GM10266 (cell line): ENCODE results near the gene ADAMTS17.

Experiments used
- DNase-seq: peaks from one replicate; pipeline ENCODE4 v3.0.0; 2012; ENCODE audit errors: extremely low spot score
- CTCF ChIP-seq: IDR thresholded peaks from 2 replicates; pipeline ENCODE4 v1.5.1; 2012; ENCODE audit warnings: mild to moderate bottlenecking, low read depth; ENCODE audit not compliant: control insufficient read depth, insufficient read depth; ENCODE audit errors: missing control alignments

ADAMTS17 gene

GRCh38 chr15:99956820-99957641 is 384.7 kb downstream of the ADAMTS17 start:
- TF ChIP-seq CTCF: no peak
- no peak for DNase-seq

- TF ChIP-seq CTCF: no peak
- no peak for DNase-seq
These were observed 385.6 kb downstream of the ADAMTS17 start for GRCh38 chr15:99956022-99956775.

- no peak for TF ChIP-seq CTCF
- no peak for DNase-seq
These were observed 386.2 kb downstream of the ADAMTS17 start for GRCh38 chr15:99955532-99955931.

GRCh38 chr15:99955181-99955525 is 386.6 kb downstream of the ADAMTS17 start:
- DNase-seq: no peak
- TF ChIP-seq CTCF: no peak

GRCh38 chr15:99954361-99955180 is 387.2 kb downstream of the ADAMTS17 start:
- DNase-seq: no peak
- TF ChIP-seq CTCF: no peak

GRCh38 chr15:99953886-99954285 is 387.9 kb downstream of the ADAMTS17 start:
- TF ChIP-seq CTCF: no peak
- DNase-seq: no peak
